ENCODE results near the gene POLR3K. TPM values are rescaled to one million over a fixed set of nuclear protein-coding genes. Genes with fewer than 3 reads are reported as not detected.
"Not testable (repeated sequence)": the region's sequence is repeated elsewhere in the genome, so short reads cannot be mapped to it uniquely, and the experiment has no call there.

The POLR3K gene
- total RNA-seq, 1 donor from 2014 or later, result 26.5 TPM

GRCh38 chr16:38941-39892 lies 14.2 kb downstream of the POLR3K start:
- peak overlapping the region; percentile 57 for H3K4me3 Mint-ChIP-seq
- H3K9me3 Mint-ChIP-seq, result no peaks in the 10 kb centered on the region
- peaks cover 25% of the 10 kb centered on the region for H3K36me3 Mint-ChIP-seq (ENCODE audit: low read depth)
- ChIA-PET POLR2A (interaction anchor here (0.7 to 2.9 kb wide), 6 partner anchors 14 to 322 kb away, joined by 4 to 50 read pairs (median 7); partner anchors contain the start of genes FAM234A, MPG, POLR3K and SNRNP25), CTCF (interaction anchor here (1.4 to 2.7 kb wide), 4 partner anchors 14 to 58 kb away, joined by 3 to 12 read pairs (median 10); partner anchors contain the start of genes POLR3K and SNRNP25)
- intact Hi-C loops (cut with micrococcal nuclease), result loop anchor here (1.0 kb wide), 1 partner anchor 14 kb away; the partner anchor contains the start of genes POLR3K and SNRNP25
- ATAC-seq (ENCODE audit: low read depth), result peak; percentile 86
- peaks cover 65% of the 10 kb centered on the region for H3K4me1 Mint-ChIP-seq
- no peaks in the 10 kb centered on the region for H3K27me3 Mint-ChIP-seq
- no peak for TF ChIP-seq CTCF (IDR thresholded peaks at IDR 0.05)
- peak overlapping the region; percentile 95 for H3K27ac Mint-ChIP-seq
- peak; percentile 61 for DNase-seq

GRCh38 chr16:38206-38605 lies 15.2 kb downstream of the POLR3K start:
- Mint-ChIP-seq H3K36me3 (ENCODE audit: low read depth) (peaks cover 18% of the 10 kb centered on the region), H3K27ac (peak overlapping the region; percentile 95), H3K4me1 (peaks cover 74% of the 10 kb centered on the region)
- intact Hi-C loops (cut with micrococcal nuclease); DNase-seq; H3K27me3 Mint-ChIP-seq; H3K9me3 Mint-ChIP-seq; ATAC-seq (ENCODE audit: low read depth); H3K4me3 Mint-ChIP-seq: not testable (repeated sequence)
- POLR2A ChIA-PET, result interaction anchor here (1.5 to 2.9 kb wide), 3 partner anchors 15 to 197 kb away, joined by 5 to 50 read pairs (median 16); partner anchors contain the start of genes FAM234A, MPG, POLR3K and SNRNP25
- CTCF ChIA-PET, result interaction anchor here (1.4 to 2.7 kb wide), 4 partner anchors 15 to 59 kb away, joined by 3 to 12 read pairs (median 10); partner anchors contain the start of genes POLR3K and SNRNP25

- Mint-ChIP-seq H3K9me3 (no peaks in the 10 kb centered on the region), H3K27me3 (no peaks in the 10 kb centered on the region), H3K4me3 (no peak overlapping the region), H3K4me1 (peaks cover 74% of the 10 kb centered on the region), H3K27ac (peak overlapping the region; percentile 95), H3K36me3 (ENCODE audit: low read depth) (peaks cover 11% of the 10 kb centered on the region)
- intact Hi-C loops (cut with micrococcal nuclease), result no loop called here
- no peak for DNase-seq
- POLR2A ChIA-PET, result interaction anchor here (0.6 to 2.9 kb wide), 5 partner anchors 16 to 1927 kb away, joined by 3 to 50 read pairs (median 3); partner anchors contain the start of genes POLR3K, RPS2 and SNRNP25
- TF ChIP-seq CTCF (IDR thresholded peaks at IDR 0.05), result no peak
- CTCF ChIA-PET, result interaction anchor here (0.7 to 2.7 kb wide), 2 partner anchors 15 to 54 kb away, joined by 6 to 11 read pairs; partner anchors contain the start of genes POLR3K and SNRNP25
- peak; percentile 40 for ATAC-seq (ENCODE audit: low read depth)
Measured at GRCh38 chr16:37511-37910, 15.9 kb downstream of the POLR3K start.

GRCh38 chr16:36336-36984 lies 16.9 kb downstream of the POLR3K start:
- Mint-ChIP-seq H3K4me1 (peaks cover 73% of the 10 kb centered on the region), H3K27ac (peak overlapping the region; percentile 95), H3K9me3 (no peaks in the 10 kb centered on the region), H3K36me3 (ENCODE audit: low read depth) (peaks cover 3% of the 10 kb centered on the region), H3K27me3 (no peaks in the 10 kb centered on the region), H3K4me3 (peak overlapping the region; percentile 48)
- intact Hi-C loops (cut with micrococcal nuclease), result no loop called here
- no peak for DNase-seq
- ChIA-PET POLR2A (interaction anchor here (2.9 kb wide), 1 partner anchor 17 kb away, joined by 50 read pairs; the partner anchor contains the start of genes POLR3K and SNRNP25), CTCF (no interaction called here)
- no peak for ATAC-seq (ENCODE audit: low read depth)
- no peak for TF ChIP-seq CTCF (IDR thresholded peaks at IDR 0.05)

DNA sequence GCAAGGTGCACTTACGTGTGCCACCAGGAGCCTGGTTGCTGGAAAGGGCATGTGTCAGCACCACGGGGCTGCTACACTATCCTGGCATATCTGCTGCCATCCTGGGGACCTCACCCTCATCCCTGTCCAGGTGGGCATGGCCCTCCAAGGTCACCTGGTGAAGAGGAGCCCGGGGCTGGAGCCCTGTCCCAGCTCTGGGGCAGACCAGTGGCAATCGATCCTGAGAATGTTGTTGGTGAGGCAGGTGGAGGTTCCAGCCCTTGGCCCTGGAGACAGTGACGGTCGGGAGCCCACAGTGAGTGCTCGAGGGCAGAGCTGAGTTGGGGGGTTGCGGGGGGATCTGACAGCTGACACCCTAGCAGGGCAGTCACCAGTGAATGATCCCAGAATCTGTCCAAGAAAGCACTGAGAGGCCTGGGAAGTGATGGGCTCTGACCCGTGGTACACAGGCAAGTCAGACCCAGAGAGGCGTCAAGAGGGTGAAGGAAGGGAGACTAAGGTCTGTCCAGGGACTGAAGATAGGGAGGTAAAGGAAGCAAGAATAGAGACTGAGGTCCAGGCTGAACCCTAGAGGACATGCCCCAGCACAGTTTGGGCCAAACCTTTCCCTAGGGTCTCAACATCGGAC lies 17.6 kb downstream of the POLR3K start:
- DNase-seq (no peak), ATAC-seq (ENCODE audit: low read depth) (no peak)
- intact Hi-C loops (cut with micrococcal nuclease), result no loop called here
- no peaks in the 10 kb centered on the region for H3K9me3 Mint-ChIP-seq
- peaks cover 73% of the 10 kb centered on the region for H3K4me1 Mint-ChIP-seq
- ChIA-PET CTCF (no interaction called here), POLR2A (interaction anchor here (2.3 kb wide), 1 partner anchor 17 kb away, joined by 23 read pairs; the partner anchor contains the start of genes POLR3K and SNRNP25)
- no peak for TF ChIP-seq CTCF (IDR thresholded peaks at IDR 0.05)
- H3K36me3 Mint-ChIP-seq (ENCODE audit: low read depth), result no peaks in the 10 kb centered on the region
- H3K4me3 Mint-ChIP-seq, result peak overlapping the region; percentile 68
- peak overlapping the region; percentile 95 for H3K27ac Mint-ChIP-seq
- H3K27me3 Mint-ChIP-seq, result no peaks in the 10 kb centered on the region
